Breast epithelium (tissue), 3 donors: ENCODE results near the gene PANX3.

Source experiments
- POLR2A ChIP-seq: fragments of 450-650 bp; IDR thresholded peaks from one replicate; pipeline ENCODE4 v1.6.1; 2016; ENCODE audit warnings: antibody characterized with exemption, mild to moderate bottlenecking, moderate library complexity
- TF ChIP-seq, protein P1 (sequence below), 3 donors: fragments of 450-650 bp; IDR thresholded peaks; one replicate each; pipeline ENCODE4 v1.5.1; 2016 to 2017; ENCODE audit warnings: antibody characterized with exemption in 3 of 3, mild to moderate bottlenecking in 3 of 3, moderate library complexity in 3 of 3

DNA sequence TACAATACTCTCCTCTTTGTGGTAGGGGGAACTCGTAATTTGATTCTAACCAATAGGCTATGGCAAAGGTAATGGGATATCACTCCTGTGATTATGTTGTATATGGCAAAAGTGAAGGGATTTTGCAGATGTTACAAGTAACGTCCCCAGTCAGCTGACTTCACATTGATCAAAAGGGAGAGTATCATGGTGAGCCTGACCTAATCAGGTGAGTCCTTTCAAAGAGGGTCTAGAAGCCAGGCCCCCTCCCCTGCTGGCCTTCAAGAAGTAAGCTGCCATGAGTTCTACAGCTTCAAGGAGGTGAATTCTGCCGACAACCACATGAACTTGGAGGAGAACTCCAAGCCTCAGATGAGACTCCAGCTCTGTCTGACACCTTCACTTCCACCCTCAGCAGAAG, 31.4 kb downstream of the PANX3 start:
- TF ChIP-seq, protein P1, sequence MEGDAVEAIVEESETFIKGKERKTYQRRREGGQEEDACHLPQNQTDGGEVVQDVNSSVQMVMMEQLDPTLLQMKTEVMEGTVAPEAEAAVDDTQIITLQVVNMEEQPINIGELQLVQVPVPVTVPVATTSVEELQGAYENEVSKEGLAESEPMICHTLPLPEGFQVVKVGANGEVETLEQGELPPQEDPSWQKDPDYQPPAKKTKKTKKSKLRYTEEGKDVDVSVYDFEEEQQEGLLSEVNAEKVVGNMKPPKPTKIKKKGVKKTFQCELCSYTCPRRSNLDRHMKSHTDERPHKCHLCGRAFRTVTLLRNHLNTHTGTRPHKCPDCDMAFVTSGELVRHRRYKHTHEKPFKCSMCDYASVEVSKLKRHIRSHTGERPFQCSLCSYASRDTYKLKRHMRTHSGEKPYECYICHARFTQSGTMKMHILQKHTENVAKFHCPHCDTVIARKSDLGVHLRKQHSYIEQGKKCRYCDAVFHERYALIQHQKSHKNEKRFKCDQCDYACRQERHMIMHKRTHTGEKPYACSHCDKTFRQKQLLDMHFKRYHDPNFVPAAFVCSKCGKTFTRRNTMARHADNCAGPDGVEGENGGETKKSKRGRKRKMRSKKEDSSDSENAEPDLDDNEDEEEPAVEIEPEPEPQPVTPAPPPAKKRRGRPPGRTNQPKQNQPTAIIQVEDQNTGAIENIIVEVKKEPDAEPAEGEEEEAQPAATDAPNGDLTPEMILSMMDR (IDR thresholded peaks at IDR 0.05), result no peak
- TF ChIP-seq POLR2A, result no peak
